Skeletal muscle tissue (tissue), 4 donors: Measurements from ENCODE around the gene TESK1. TPM values are rescaled to one million over a fixed set of nuclear protein-coding genes. Genes with fewer than 3 reads are reported as not detected.
"Not testable (repeated sequence)": the region's sequence is repeated elsewhere in the genome, so short reads cannot be mapped to it uniquely, and the experiment has no call there.

ENCODE experiments used
- H3K27ac ChIP-seq: one replicate; pipeline ENCODE4 v1.7.0; 2013; ENCODE audit warnings: mild to moderate bottlenecking, low read depth, low read length, inconsistent platforms
- H3K27me3 ChIP-seq, 3 donors: one replicate each; pipeline ENCODE4 v1.7.0; 2013; ENCODE audit warnings: low read length in 3 of 3; ENCODE audit not compliant: control insufficient read depth in 3 of 3, insufficient read depth in 3 of 3
- H3K36me3 ChIP-seq, 3 donors: one replicate each; pipeline ENCODE4 v1.7.0; 2013; ENCODE audit warnings: low read length in 3 of 3; ENCODE audit not compliant: control insufficient read depth in 3 of 3, insufficient read depth in 3 of 3
- H3K4me1 ChIP-seq, 3 donors: one replicate each; pipeline ENCODE4 v1.7.0; 2013; ENCODE audit warnings: low read length in 3 of 3, mild to moderate bottlenecking in 3 of 3; ENCODE audit not compliant: control insufficient read depth in 3 of 3, insufficient read depth in 3 of 3
- H3K4me3 ChIP-seq, 3 donors: one replicate each; pipeline ENCODE4 v1.7.0; 2013; ENCODE audit warnings: low read length in 3 of 3
- H3K9ac ChIP-seq, 3 donors: one replicate each; pipeline ENCODE4 v1.7.0; 2013; ENCODE audit warnings: low read length in 3 of 3, mild to moderate bottlenecking in 3 of 3, moderate library complexity in 2 of 3, low read depth in 1 of 3
- H3K9me3 ChIP-seq, 3 donors: one replicate each; pipeline ENCODE4 v1.7.0; 2013; ENCODE audit warnings: low read length in 3 of 3; ENCODE audit not compliant: control insufficient read depth in 3 of 3
- total RNA-seq: library from RNA; depleted of rRNA; stranded (reverse); fragments of >200 nt; gene quantifications from one replicate; pipeline ENCODE4 v1.2.3, GENCODE V29; 2014
- donor health status: Osteomylitis.

Gene TESK1
- total RNA-seq, 1 donor from 2014 or later = 8.4 TPM

GRCh38 chr9:35577486-35577885 is 27.6 kb upstream of the TESK1 start:
- H3K27me3 ChIP-seq = no peaks in the 10 kb centered on the region
- H3K4me3 ChIP-seq = no peak overlapping the region
- H3K4me1 ChIP-seq = no peaks in the 10 kb centered on the region
- no peak overlapping the region for H3K9ac ChIP-seq
- H3K9me3 ChIP-seq = no peaks in the 10 kb centered on the region
- H3K36me3 ChIP-seq = no peaks in the 10 kb centered on the region
- no peak overlapping the region for H3K27ac ChIP-seq

DNA sequence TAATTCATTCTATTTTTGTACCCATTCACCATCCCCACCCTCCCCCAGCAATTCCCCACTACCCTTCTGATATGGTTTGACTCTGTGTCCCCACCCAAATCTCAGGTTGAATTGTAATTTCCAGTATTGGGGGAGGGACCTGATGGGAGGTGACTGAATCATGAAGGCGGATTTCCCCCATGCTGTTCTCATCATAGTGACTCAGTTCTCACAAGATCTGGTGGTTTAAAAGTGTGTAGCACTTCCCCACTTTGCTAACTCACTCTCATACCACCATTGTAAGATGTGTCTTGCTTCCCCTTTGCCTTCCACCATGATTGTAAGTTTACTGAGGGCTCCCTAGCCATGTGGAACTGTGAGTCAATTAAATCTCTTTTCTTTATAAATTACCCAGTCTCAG is 25.9 kb upstream of the TESK1 start:
- no peaks in the 10 kb centered on the region for H3K4me1 ChIP-seq
- H3K27me3 ChIP-seq = no peaks in the 10 kb centered on the region
- H3K27ac ChIP-seq = no peak overlapping the region
- no peaks in the 10 kb centered on the region for H3K36me3 ChIP-seq
- H3K9ac ChIP-seq = no peak overlapping the region
- no peaks in the 10 kb centered on the region for H3K9me3 ChIP-seq
- no peak overlapping the region for H3K4me3 ChIP-seq

DNA sequence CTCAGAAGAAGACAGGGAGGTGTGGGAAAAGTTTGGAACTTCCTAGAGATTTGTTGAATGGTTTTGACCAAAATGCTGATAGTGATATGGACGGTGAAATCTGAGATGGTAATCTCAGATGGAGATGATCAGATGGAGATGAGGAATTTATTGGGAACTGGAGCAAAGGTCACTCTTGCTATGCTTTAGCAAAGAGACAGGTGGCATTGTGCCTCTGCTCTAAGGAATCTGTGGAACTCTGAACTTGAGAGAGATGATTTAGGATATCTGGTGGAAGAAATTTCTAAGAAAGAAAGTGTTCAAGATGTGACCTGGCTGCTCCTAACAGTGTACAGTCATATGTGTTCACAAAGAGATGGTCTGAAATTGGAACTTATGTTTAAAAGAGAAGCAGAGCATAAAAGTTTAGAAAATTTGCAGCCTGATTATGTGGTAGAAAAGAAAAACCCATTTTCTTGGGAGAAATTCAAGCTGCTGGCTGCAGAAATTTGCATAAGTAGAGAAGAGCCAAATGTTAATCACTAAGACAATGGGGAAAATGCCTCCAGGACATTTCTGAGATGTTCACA is 25.3 kb upstream of the TESK1 start:
- H3K4me1 ChIP-seq, H3K9ac ChIP-seq, H3K9me3 ChIP-seq, H3K27me3 ChIP-seq, H3K27ac ChIP-seq, H3K4me3 ChIP-seq, H3K36me3 ChIP-seq: not testable (repeated sequence)

DNA sequence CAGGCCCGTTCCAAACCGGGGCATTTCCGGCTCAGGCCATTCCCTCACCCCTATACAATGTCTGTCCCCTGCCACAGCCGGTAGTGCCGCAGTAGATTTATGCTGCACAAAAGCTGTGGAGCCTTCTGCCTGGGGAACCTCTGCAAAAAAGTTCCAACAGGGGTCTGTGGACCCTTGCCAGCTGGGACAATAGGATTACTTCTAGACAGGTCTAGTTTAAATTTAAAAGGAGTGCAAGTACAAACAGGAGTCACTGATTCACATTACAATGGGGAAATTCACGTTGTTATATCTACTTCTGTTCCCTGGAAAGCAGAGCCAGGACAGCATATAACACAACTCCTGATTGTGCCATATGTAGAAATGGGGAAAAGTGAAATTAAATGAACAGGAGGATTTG is 21.5 kb upstream of the TESK1 start:
- H3K36me3 ChIP-seq, H3K27me3 ChIP-seq, H3K4me3 ChIP-seq, H3K27ac ChIP-seq, H3K4me1 ChIP-seq, H3K9me3 ChIP-seq, H3K9ac ChIP-seq: not testable (repeated sequence)

GRCh38 chr9:35584681-35585080 is 20.4 kb upstream of the TESK1 start:
- H3K4me1 ChIP-seq, H3K36me3 ChIP-seq, H3K9me3 ChIP-seq, H3K4me3 ChIP-seq, H3K9ac ChIP-seq, H3K27ac ChIP-seq, H3K27me3 ChIP-seq: not testable (repeated sequence)

DNA sequence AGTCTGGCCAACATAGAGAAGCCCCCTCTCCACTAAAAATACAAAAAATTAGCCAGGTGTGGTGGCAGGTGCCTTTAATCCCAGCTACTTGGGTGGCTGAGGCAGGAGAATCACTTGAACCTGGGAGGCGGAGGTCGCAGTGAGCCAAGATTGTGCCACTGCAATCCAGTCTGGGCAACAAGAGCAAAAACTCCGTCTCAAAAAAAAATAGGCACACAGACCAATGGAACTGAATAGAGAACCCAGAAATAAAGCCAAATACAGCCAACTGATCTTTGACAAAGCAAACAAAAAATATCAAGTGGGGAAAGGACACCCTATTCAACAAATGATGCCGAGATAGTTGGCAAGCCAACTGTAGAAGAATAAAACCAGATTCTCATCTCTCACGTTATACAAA is 16.6 kb upstream of the TESK1 start:
- H3K27ac ChIP-seq, H3K4me1 ChIP-seq, H3K27me3 ChIP-seq, H3K4me3 ChIP-seq, H3K9ac ChIP-seq, H3K36me3 ChIP-seq, H3K9me3 ChIP-seq: not testable (repeated sequence)

GRCh38 chr9:35593581-35593980 is 11.5 kb upstream of the TESK1 start:
- no peak overlapping the region for H3K27ac ChIP-seq
- no peaks in the 10 kb centered on the region for H3K27me3 ChIP-seq
- H3K4me1 ChIP-seq = peaks cover 0 to 2% (median under 1%) of the 10 kb centered on the region in 3 donors
- no peak overlapping the region for H3K9ac ChIP-seq
- no peak overlapping the region for H3K4me3 ChIP-seq
- H3K36me3 ChIP-seq = no peaks in the 10 kb centered on the region
- peaks cover 0 to 2% (median 0%) of the 10 kb centered on the region in 3 donors for H3K9me3 ChIP-seq

DNA sequence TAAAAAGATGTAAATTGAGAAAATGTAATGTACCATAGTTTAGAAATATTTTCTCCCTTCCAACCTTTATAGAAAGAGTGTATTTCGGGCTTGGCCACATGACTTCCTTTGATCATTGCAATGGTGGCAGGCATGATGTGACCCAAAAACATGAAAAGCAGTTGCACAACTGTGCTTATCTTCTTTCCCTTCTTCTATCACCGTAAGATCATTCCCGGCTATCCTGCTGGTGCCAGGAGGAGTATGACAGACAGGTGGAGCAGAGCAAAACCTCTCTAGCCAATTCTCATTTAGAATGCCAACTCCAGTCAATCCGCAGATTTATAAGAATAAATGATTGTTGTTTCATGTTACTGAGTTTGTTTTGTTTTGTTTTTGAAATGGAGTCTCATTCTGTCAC is 10.6 kb upstream of the TESK1 start:
- peaks cover 4 to 11% (median 8%) of the 10 kb centered on the region in 3 donors for H3K4me1 ChIP-seq
- peaks cover 0 to 2% (median 0%) of the 10 kb centered on the region in 3 donors for H3K9me3 ChIP-seq
- no peak overlapping the region for H3K27ac ChIP-seq
- no peak overlapping the region for H3K9ac ChIP-seq
- H3K4me3 ChIP-seq = no peak overlapping the region
- H3K36me3 ChIP-seq = no peaks in the 10 kb centered on the region
- H3K27me3 ChIP-seq = no peaks in the 10 kb centered on the region

- H3K36me3 ChIP-seq, H3K27me3 ChIP-seq, H3K27ac ChIP-seq, H3K4me3 ChIP-seq, H3K9me3 ChIP-seq, H3K9ac ChIP-seq: not testable (repeated sequence)
- H3K4me1 ChIP-seq = peaks cover 16 to 26% (median 16%) of the 10 kb centered on the region in 3 donors
Observed at GRCh38 chr9:35596907-35597306, 8.2 kb upstream of the TESK1 start.

DNA sequence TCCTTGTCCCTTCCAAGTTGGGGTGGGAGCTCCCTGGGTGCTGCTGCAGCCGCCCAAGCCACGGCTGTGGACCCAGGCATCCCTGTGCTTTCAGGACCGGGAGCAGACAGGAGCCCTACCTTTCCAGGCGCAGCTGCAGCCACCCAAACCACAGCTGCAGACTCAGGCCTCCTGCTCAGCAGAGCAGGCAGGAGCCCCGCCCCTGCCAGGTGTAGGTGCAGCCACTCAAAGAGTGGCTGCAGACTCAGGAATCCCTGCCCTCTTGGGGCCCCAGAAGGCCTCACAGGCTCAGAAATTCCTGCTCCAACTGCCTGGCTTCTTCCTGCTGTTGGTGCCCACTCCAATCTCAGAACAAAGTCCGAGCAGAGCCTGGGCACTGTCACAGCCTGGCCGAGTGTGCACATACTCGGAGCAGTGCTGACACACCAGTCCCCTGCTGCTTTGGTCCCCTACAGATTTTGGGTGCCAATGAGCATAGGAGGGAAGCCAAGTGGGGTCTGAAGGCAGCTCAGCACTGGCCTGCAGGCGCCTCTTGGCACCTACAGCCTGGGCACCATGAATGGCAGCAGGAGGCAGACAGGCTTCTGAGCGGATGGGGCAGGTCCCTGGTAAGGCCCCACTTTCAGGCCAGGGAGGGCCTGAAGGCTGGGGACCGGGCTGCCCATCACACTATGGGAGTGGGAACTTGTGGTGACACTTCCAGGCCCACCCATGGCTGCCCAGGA is 6.0 kb upstream of the TESK1 start:
- H3K4me1 ChIP-seq = peaks cover 26 to 40% (median 29%) of the 10 kb centered on the region in 3 donors
- H3K9me3 ChIP-seq = no peaks in the 10 kb centered on the region
- no peaks in the 10 kb centered on the region for H3K36me3 ChIP-seq
- peak overlapping the region in 1 of 3 donors; percentile 13 for H3K4me3 ChIP-seq
- peak overlapping the region; percentile 34 for H3K27ac ChIP-seq
- no peaks in the 10 kb centered on the region for H3K27me3 ChIP-seq
- H3K9ac ChIP-seq = no peak overlapping the region
